Limb (tissue), 2 donors: Measurements from ENCODE around the gene MAGEA12.
"Not testable (repeated sequence)": the region's sequence is repeated elsewhere in the genome, so short reads cannot be mapped to it uniquely, and the experiment has no call there.

Source experiments
- DNase-seq, 2 donors: peaks; one replicate each; pipeline ENCODE4 v3.0.0-alpha.2; 2016; ENCODE audit errors: extremely low spot score in 2 of 2

MAGEA12 gene

GRCh38 chrX:152766562-152766961, 33.0 kb downstream of the MAGEA12 start:
- not testable (repeated sequence) for DNase-seq

- not testable (repeated sequence) for DNase-seq
These were observed 36.2 kb downstream of the MAGEA12 start, which contains the start of gene MAGEA6 for GRCh38 chrX:152769549-152770289. Gene MAGEA6 (minus strand): TSS chrX:152769689. CDS start chrX:152767650, 2,039 bp downstream.

GRCh38 chrX:152787062-152787461, 53.5 kb downstream of the MAGEA12 start:
- DNase-seq = not testable (repeated sequence)
